ENCODE data around the gene ZNF594. TPM values are rescaled to one million over a fixed set of nuclear protein-coding genes. Genes with fewer than 3 reads are reported as not detected.

ZNF594 gene
- total and polyA plus RNA-seq, 10 of the 15 experiments (the other 5 are each of a cell fraction or from before 2014, with no cell fraction given): 0.98 to 14.3 (median 11.1) TPM

GRCh38 chr17:5225668-5226457 is 34.2 kb upstream of the ZNF594 start:
- H3K4me1 ChIP-seq (ENCODE audit: control insufficient read depth, insufficient read depth, low read length): peaks cover 76% of the 10 kb centered on the region
- CTCF ChIA-PET: interaction anchor here (0.6 to 7.3 kb wide), 9 partner anchors 11 to 236 kb away, joined by 3 to 84 read pairs (median 6); partner anchors contain the start of genes C1QBP, SCIMP and ZNF594
- peak overlapping the region; percentile 99 for H3K9ac ChIP-seq (ENCODE audit: control insufficient read depth, insufficient read depth, low read length)
- H3K36me3 ChIP-seq (ENCODE audit: control insufficient read depth in 2 of 2, insufficient read depth in 2 of 2, low read length in 1 of 2): peaks cover 2 to 26% of the 10 kb centered on the region in 2 experiments; a peak in 3 of 4 replicates
- no peaks in the 10 kb centered on the region for H3K9me3 ChIP-seq (replicated peaks; ENCODE audit: control insufficient read depth, insufficient read depth, low read length)
- no peak overlapping the region for H3K4me3 ChIP-seq
- no peak overlapping the region for H2AFZ ChIP-seq (ENCODE audit: control insufficient read depth, low read depth, low read length)
- peak; percentile 66 for ATAC-seq
- intact Hi-C loops (cut with micrococcal nuclease; ENCODE audit: unreplicated experiment): loop anchor here (1.0 kb wide), 2 partner anchors 11 to 29 kb away; no protein-coding TSS in a partner anchor
- peak overlapping the region; percentile 100 for H3K27ac ChIP-seq (ENCODE audit: control insufficient read depth, insufficient read depth)
- POLR2A ChIA-PET: interaction anchor here (0.5 to 5.5 kb wide), 13 partner anchors 11 to 1218 kb away, joined by 3 to 115 read pairs (median 5); partner anchors contain the start of genes DERL2, MIS12 and SCIMP
- peak; percentile 94 for DNase-seq (ENCODE audit: low read depth, low spot score)
- no peak for FAIRE-seq
- H4K20me1 ChIP-seq (ENCODE audit: control insufficient read depth, insufficient read depth): no peaks in the 10 kb centered on the region
- TSS peak; percentile 35 for BruUV-seq (replicated peaks)
- H3K27me3 ChIP-seq (replicated peaks in 1 of 2; ENCODE audit: control insufficient read depth in 2 of 2, insufficient read depth in 2 of 2, low read length in 1 of 2): no peaks in the 10 kb centered on the region
- SMC1A ChIA-PET (ENCODE audit: uncharacterized antibody, unreplicated experiment): interaction anchor here (0.9 to 11.0 kb wide), 7 partner anchors 10 to 147 kb away, joined by 4 to 157 read pairs (median 17); partner anchors contain the start of genes SCIMP and ZFP3
- peaks cover 59% of the 10 kb centered on the region for H3K79me2 ChIP-seq (ENCODE audit: control insufficient read depth, insufficient read depth, low read length)
- peak overlapping the region; percentile 100 for H3K4me2 ChIP-seq (ENCODE audit: control insufficient read depth, insufficient read depth)
- RAD21 ChIA-PET (ENCODE audit: unreplicated experiment): interaction anchor here (0.9 to 9.2 kb wide), 10 partner anchors 9 to 193 kb away, joined by 3 to 125 read pairs (median 12); partner anchors contain the start of genes NUP88, SCIMP and ZNF594
- WGBS (ENCODE audit: insufficient coverage, insufficient replicate concordance, low lambda C conversion rate, missing lambda C conversion rate): 1% methylated on average over 17 of the region's 17 CpGs
- in situ Hi-C loops (cut with MboI): no loop called here
- peak; percentile 24; the same call in 1 of the 2 replicates for TF ChIP-seq LARP7 (IDR thresholded peaks at IDR 0.05)
- peak; percentile 76 for TF ChIP-seq BCL3 (IDR thresholded peaks at IDR 0.05; ENCODE audit: borderline replicate concordance, insufficient read depth, low read depth, low read length, poor library complexity, severe bottlenecking)
- TF ChIP-seq, protein P1, sequence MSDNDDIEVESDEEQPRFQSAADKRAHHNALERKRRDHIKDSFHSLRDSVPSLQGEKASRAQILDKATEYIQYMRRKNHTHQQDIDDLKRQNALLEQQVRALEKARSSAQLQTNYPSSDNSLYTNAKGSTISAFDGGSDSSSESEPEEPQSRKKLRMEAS (IDR thresholded peaks at IDR 0.05; ENCODE audit: low read depth, low read length): no peak
- no peak; the same call in 1 of the 2 replicates for TF ChIP-seq NKRF (conservative IDR thresholded peaks at IDR 0.05)
- TF ChIP-seq CBFB (IDR thresholded peaks at IDR 0.05; ENCODE audit: low read depth): peak; percentile 16; the same call in 1 of the 2 replicates
- TF ChIP-seq SIX5 (IDR thresholded peaks at IDR 0.05; ENCODE audit: low read depth, low read length, severe bottlenecking): no peak
- peak; percentile 54; the same call in 1 of the 2 replicates for TF ChIP-seq NBN (IDR thresholded peaks at IDR 0.05)
- TF ChIP-seq POU2F2 (IDR thresholded peaks at IDR 0.05; ENCODE audit: borderline replicate concordance, low read depth, low read length): peak; percentile 53; the same call in 1 of the 3 replicates
- 0 out of 2 replicates have a peak, but pooled peaks have one; percentile 72 for TF ChIP-seq STAT1 (conservative IDR thresholded peaks at IDR 0.05)
- 0 out of 2 replicates have a peak, but pooled peaks have one; percentile 46 for TF ChIP-seq ZNF207 (IDR thresholded peaks at IDR 0.05; ENCODE audit: borderline replicate concordance)
- peak; percentile 51 for TF ChIP-seq PML (IDR thresholded peaks at IDR 0.05; ENCODE audit: low read length)
- TF ChIP-seq NFYA (IDR thresholded peaks at IDR 0.05; ENCODE audit: borderline replicate concordance, low read depth, low read length): no peak
- TF ChIP-seq USF1 (IDR thresholded peaks at IDR 0.05; ENCODE audit: borderline replicate concordance, extremely low read length, insufficient read depth, low read depth, low read length): no peak
- TF ChIP-seq RCOR1 (conservative IDR thresholded peaks at IDR 0.05; ENCODE audit: low read depth, low read length): no peak

Measured in GM12878 (cell line).